SK-N-SH (cell line): ENCODE measurements around the gene FOCAD. TPM values are rescaled to one million over a fixed set of nuclear protein-coding genes. Genes with fewer than 3 reads are reported as not detected.

Source experiments
- CTCF ChIA-PET: fragments of 300-600, 350-600 bp; formaldehyde crosslinking; extraction: SDS; loops from one replicate; lab custom pipeline; 2021; lab: Yijun Ruan, JAX
- POLR2A ChIA-PET: fragments of 350-600 bp; sonication (Branson Sonifier 250); formaldehyde crosslinking; extraction: SDS; loops from one replicate; lab custom pipeline; 2020; ENCODE audit warnings: antibody characterized with exemption, inconsistent platforms; lab: Yijun Ruan, JAX
- DNase-seq: peaks from one replicate; pipeline ENCODE4 v3.0.0; 2012
- H2AFZ ChIP-seq: fragments of 200-600 bp; sonication (generic); 2 replicates; pipeline ENCODE4 v1.8.1; 2016; ENCODE audit warnings: antibody characterized with exemption, mild to moderate bottlenecking, low read depth
- H3F3A ChIP-seq: fragments of 200-600 bp; sonication (generic); replicated peaks from 2 replicates; pipeline ENCODE3; 2016; ENCODE audit warnings: antibody characterized with exemption, mild to moderate bottlenecking; ENCODE audit not compliant: insufficient read depth
- H3K27ac ChIP-seq, 2 experiments: fragments of 200-500 bp in 1 of 2; fragments of 200-600 bp in 1 of 2; sonication (Bioruptor generic) in 1 of 2; sonication (generic), shearing (Covaris generic) in 1 of 2; 2 replicates each; pipeline versions ENCODE4 v1.5.1 to v1.6.1; 2014 to 2016; ENCODE audit warnings: low read depth in 2 of 2, inconsistent platforms in 1 of 2, low read length in 1 of 2, mild to moderate bottlenecking in 1 of 2, mixed read lengths in 1 of 2
- H3K27me3 ChIP-seq: fragments of 200-600 bp; sonication (generic), shearing (Covaris generic); 2 replicates; pipeline ENCODE4 v1.6.1; 2016; ENCODE audit warnings: mixed run types; ENCODE audit not compliant: insufficient read depth
- H3K36me3 ChIP-seq, 2 experiments: fragments of 200-500 bp in 1 of 2; fragments of 200-600 bp in 1 of 2; sonication (Bioruptor generic) in 1 of 2; sonication (generic) in 1 of 2; replicated peaks in 1 of 2; 2 replicates each; pipeline versions ENCODE3 to v1.5.1; 2014 to 2016; ENCODE audit warnings: low read length in 1 of 2, mild to moderate bottlenecking in 1 of 2; ENCODE audit not compliant: insufficient read depth in 2 of 2, control insufficient read depth in 1 of 2
- H3K4me1 ChIP-seq, 2 experiments: fragments of 200-500 bp in 1 of 2; fragments of 200-600 bp in 1 of 2; sonication (Bioruptor generic) in 1 of 2; sonication (generic), shearing (Covaris generic) in 1 of 2; 2 replicates each; pipeline versions ENCODE4 v1.5.1 to v1.6.1; 2014 to 2016; ENCODE audit warnings: low read depth in 1 of 2, low read length in 1 of 2, mixed run types in 1 of 2; ENCODE audit not compliant: insufficient read depth in 2 of 2, control insufficient read depth in 1 of 2
- H3K4me2 ChIP-seq: fragments of 200-600 bp; sonication (generic), shearing (Covaris generic); 2 replicates; pipeline ENCODE4 v1.6.1; 2017; ENCODE audit warnings: mixed run types
- H3K4me3 ChIP-seq, 2 experiments: fragments of 200-500 bp in 1 of 2; fragments of 200-600 bp in 1 of 2; sonication (Bioruptor generic) in 1 of 2; sonication (generic), shearing (Covaris generic) in 1 of 2; 2 replicates each; pipeline versions ENCODE4 v1.5.1 to v1.8.1; 2014 to 2016; ENCODE audit warnings: low read depth in 2 of 2, inconsistent platforms in 1 of 2, low read length in 1 of 2, mild to moderate bottlenecking in 1 of 2, mixed read lengths in 1 of 2, moderate library complexity in 1 of 2
- H3K79me2 ChIP-seq: fragments of 200-600 bp; sonication (generic); 2 replicates; pipeline ENCODE4 v1.8.1; 2017; ENCODE audit warnings: mild to moderate bottlenecking; ENCODE audit not compliant: insufficient read depth
- H3K9ac ChIP-seq: fragments of 200-600 bp; sonication (generic); 2 replicates; pipeline ENCODE4 v1.6.1; 2017; ENCODE audit warnings: mixed run types
- H3K9me2 ChIP-seq: fragments of 200-600 bp; sonication (generic); 2 replicates; pipeline ENCODE4 v1.6.1; 2017; ENCODE audit warnings: mixed run types
- H3K9me3 ChIP-seq: fragments of 200-600 bp; sonication (generic); 2 replicates; pipeline ENCODE4 v1.6.1; 2017; ENCODE audit warnings: mixed run types, mild to moderate bottlenecking, moderate library complexity
- H4K20me1 ChIP-seq: fragments of 200-600 bp; sonication (generic); 2 replicates; pipeline ENCODE4 v1.6.1; 2017; ENCODE audit warnings: mild to moderate bottlenecking, mixed run types; ENCODE audit not compliant: insufficient read depth
- CHD2 ChIP-seq: fragments of 150-350 bp; IDR thresholded peaks from 2 replicates; pipeline ENCODE4 v1.6.1; 2018; ENCODE audit warnings: low read length; ENCODE audit not compliant: partially characterized antibody
- EZH2phosphoT487 ChIP-seq: fragments of 200-600 bp; sonication (generic); IDR thresholded peaks from 2 replicates; pipeline ENCODE4 v1.6.1; 2017; ENCODE audit warnings: low read depth, mixed run types, mild to moderate bottlenecking, antibody characterized with exemption, moderate library complexity, borderline replicate concordance
- FOSL2 ChIP-seq: IDR thresholded peaks from 2 replicates; pipeline ENCODE4 v1.4.0; 2012; ENCODE audit warnings: low read depth, mild to moderate bottlenecking, moderate library complexity, borderline replicate concordance
- FOXJ3 ChIP-seq: sonication (generic); formaldehyde crosslinking; IDR thresholded peaks from 2 replicates; pipeline ENCODE4 v1.5.1; 2020; ENCODE audit warnings: mild to moderate bottlenecking, missing genetic modification reagents
- GATA2 ChIP-seq: sonication (generic); formaldehyde crosslinking; IDR thresholded peaks from 2 replicates; pipeline ENCODE4 v1.5.0; 2020; ENCODE audit warnings: mild to moderate bottlenecking, missing genetic modification reagents
- JUND ChIP-seq: IDR thresholded peaks from 2 replicates; pipeline ENCODE4 v1.4.0; 2012
- MXI1 ChIP-seq: IDR thresholded peaks from 2 replicates; pipeline ENCODE4 v1.6.1; 2012; ENCODE audit warnings: mild to moderate bottlenecking, low read depth, low read length, improper control_type of control experiment
- NRF1 ChIP-seq: IDR thresholded peaks from 2 replicates; pipeline ENCODE4 v1.6.1; 2012; ENCODE audit warnings: low read depth, mild to moderate bottlenecking, low read length
- POLR2AphosphoS5 ChIP-seq: IDR thresholded peaks from 2 replicates; pipeline ENCODE4 v1.6.1; 2012; ENCODE audit warnings: low read depth, low read length
- SMC3 ChIP-seq: IDR thresholded peaks from 2 replicates; pipeline ENCODE4 v1.6.1; 2012; ENCODE audit warnings: low read depth, low read length, improper control_type of control experiment
- TEAD4 ChIP-seq: IDR thresholded peaks from 2 replicates; pipeline ENCODE4 v1.4.0; 2012; ENCODE audit warnings: mild to moderate bottlenecking, borderline replicate concordance; ENCODE audit not compliant: insufficient read depth
- USF1 ChIP-seq: IDR thresholded peaks from 2 replicates; pipeline ENCODE4 v1.4.0; 2012; ENCODE audit warnings: low read depth, borderline replicate concordance
- WGBS: methylation state at CpG from one replicate; pipeline ENCODE4 v1.1.6; 2017; ENCODE audit warnings: low lambda C conversion rate; 5-methylcytosine and 5-hydroxymethylcytosine counted together
- polyA plus RNA-seq, 3 experiments: library from polyadenylated mRNA; depleted of rRNA; stranded (reverse); fragments of >200 nt; gene quantifications; 2 replicates each; pipeline ENCODE4 v1.2.3, GENCODE V29; 2012
- TF ChIP-seq, protein P1 (sequence below): IDR thresholded peaks from 2 replicates; pipeline ENCODE4 v1.4.0; 2012; ENCODE audit warnings: low read depth, borderline replicate concordance
- TF ChIP-seq, protein P2 (sequence below): IDR thresholded peaks from 2 replicates; pipeline ENCODE4 v1.4.0; 2012; ENCODE audit warnings: low read depth

Gene FOCAD
- polyA plus RNA-seq, 1 of the 3 experiments (the other 2 are of a cell fraction): 15.8 TPM

- no peak overlapping the region for H3K9ac ChIP-seq
These were observed 304.0 kb downstream of the FOCAD start for GRCh38 chr9:20988061-20988460.

GRCh38 chr9:20988671-20989315, 304.7 kb downstream of the FOCAD start:
- H3K9me3 ChIP-seq: no peaks in the 10 kb centered on the region
- no peak overlapping the region for H3K9ac ChIP-seq
- no peak for DNase-seq
- 51% methylated on average over 3 of the region's 3 CpGs for WGBS
- H3K4me1 ChIP-seq: no peaks in the 10 kb centered on the region; a peak in 2 of 4 replicates
- ChIA-PET CTCF (interaction anchor here (1.5 kb wide), 1 partner anchor 123 kb away, joined by 5 read pairs; no protein-coding TSS in a partner anchor), POLR2A (no interaction called here)
- H4K20me1 ChIP-seq: no peaks in the 10 kb centered on the region
- no peaks in the 10 kb centered on the region for H3K79me2 ChIP-seq
- no peaks in the 10 kb centered on the region for H3K9me2 ChIP-seq
- H3K4me2 ChIP-seq: no peak overlapping the region
- H3K27ac ChIP-seq: no peak overlapping the region
- H3K36me3 ChIP-seq: peaks cover 18 to 22% of the 10 kb centered on the region in 2 experiments
- no peak overlapping the region for H2AFZ ChIP-seq
- no peaks in the 10 kb centered on the region for H3F3A ChIP-seq
- TF ChIP-seq FOSL2 (no peak), SMC3 (no peak), GATA2 (CRISPR knock-in tag) (no peak), CHD2 (no peak), TEAD4 (no peak), NRF1 (no peak)
- H3K27me3 ChIP-seq: no peaks in the 10 kb centered on the region
- no peak overlapping the region for H3K4me3 ChIP-seq

More at GRCh38 chr9:20988061-20988460, 304.0 kb downstream of the FOCAD start:
- no peaks in the 10 kb centered on the region; a peak in 2 of 4 replicates for H3K4me1 ChIP-seq
- DNase-seq: no peak
- H3K79me2 ChIP-seq: no peaks in the 10 kb centered on the region
- no peaks in the 10 kb centered on the region for H3K9me2 ChIP-seq
- 90% methylated on average over 3 of the region's 3 CpGs for WGBS
- POLR2A ChIA-PET: no interaction called here
- H4K20me1 ChIP-seq: no peaks in the 10 kb centered on the region
- no peaks in the 10 kb centered on the region for H3K27me3 ChIP-seq
- H3K27ac ChIP-seq: no peak overlapping the region
- H3F3A ChIP-seq: no peaks in the 10 kb centered on the region
- H2AFZ ChIP-seq: no peak overlapping the region
- H3K9me3 ChIP-seq: no peaks in the 10 kb centered on the region
- H3K4me2 ChIP-seq: no peak overlapping the region
- H3K4me3 ChIP-seq: no peak overlapping the region
- H3K36me3 ChIP-seq: peaks cover 17 to 18% of the 10 kb centered on the region in 2 experiments
- CTCF ChIA-PET: interaction anchor here (1.0 to 1.5 kb wide), 2 partner anchors 34 to 123 kb away, joined by 3 to 5 read pairs; no protein-coding TSS in a partner anchor
- TF ChIP-seq USF1 (no peak), GATA2 (CRISPR knock-in tag) (no peak), FOXJ3 (CRISPR knock-in tag) (no peak), TEAD4 (no peak), JUND (no peak), MXI1 (no peak), POLR2AphosphoS5 (no peak), FOSL2 (no peak), CHD2 (no peak), EZH2phosphoT487 (no peak)
- TF ChIP-seq, protein P1, sequence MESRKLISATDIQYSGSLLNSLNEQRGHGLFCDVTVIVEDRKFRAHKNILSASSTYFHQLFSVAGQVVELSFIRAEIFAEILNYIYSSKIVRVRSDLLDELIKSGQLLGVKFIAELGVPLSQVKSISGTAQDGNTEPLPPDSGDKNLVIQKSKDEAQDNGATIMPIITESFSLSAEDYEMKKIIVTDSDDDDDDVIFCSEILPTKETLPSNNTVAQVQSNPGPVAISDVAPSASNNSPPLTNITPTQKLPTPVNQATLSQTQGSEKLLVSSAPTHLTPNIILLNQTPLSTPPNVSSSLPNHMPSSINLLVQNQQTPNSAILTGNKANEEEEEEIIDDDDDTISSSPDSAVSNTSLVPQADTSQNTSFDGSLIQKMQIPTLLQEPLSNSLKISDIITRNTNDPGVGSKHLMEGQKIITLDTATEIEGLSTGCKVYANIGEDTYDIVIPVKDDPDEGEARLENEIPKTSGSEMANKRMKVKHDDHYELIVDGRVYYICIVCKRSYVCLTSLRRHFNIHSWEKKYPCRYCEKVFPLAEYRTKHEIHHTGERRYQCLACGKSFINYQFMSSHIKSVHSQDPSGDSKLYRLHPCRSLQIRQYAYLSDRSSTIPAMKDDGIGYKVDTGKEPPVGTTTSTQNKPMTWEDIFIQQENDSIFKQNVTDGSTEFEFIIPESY: no peak
- TF ChIP-seq, protein P2, sequence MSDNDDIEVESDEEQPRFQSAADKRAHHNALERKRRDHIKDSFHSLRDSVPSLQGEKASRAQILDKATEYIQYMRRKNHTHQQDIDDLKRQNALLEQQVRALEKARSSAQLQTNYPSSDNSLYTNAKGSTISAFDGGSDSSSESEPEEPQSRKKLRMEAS: no peak
